Measurements from ENCODE around the gene FAM89A. TPM values are rescaled to one million over a fixed set of nuclear protein-coding genes. Genes with fewer than 3 reads are reported as not detected.
"Not testable (repeated sequence)": the region's sequence is repeated elsewhere in the genome, so short reads cannot be mapped to it uniquely, and the experiment has no call there.

FAM89A gene
- total RNA-seq, 1 donor from 2014 or later: 48.0 TPM

DNA sequence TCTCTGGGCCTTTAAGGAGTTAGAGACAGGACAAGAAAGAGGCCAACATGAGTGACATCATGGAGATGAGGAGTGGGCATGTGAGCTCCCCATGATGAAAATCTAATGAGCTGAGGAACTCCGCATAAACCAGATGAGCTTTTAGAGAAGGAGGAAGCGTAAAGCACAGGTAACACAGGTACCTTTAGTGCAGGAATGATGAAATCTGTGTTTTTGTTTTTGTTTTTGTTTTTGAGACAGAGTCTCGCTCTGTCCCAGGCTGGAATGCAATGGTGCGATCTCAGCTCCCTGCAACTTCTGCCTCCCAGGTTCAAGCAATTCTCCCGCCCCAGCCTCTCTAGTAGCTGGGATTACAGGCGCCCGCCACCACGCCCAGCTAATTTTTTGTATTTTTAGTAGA lies 12.7 kb upstream of the FAM89A start:
- Mint-ChIP-seq H3K9me3 (ENCODE audit: unreplicated experiment) (no peaks in the 10 kb centered on the region), H3K27ac (ENCODE audit: unreplicated experiment) (no peak overlapping the region), H3K4me3 (ENCODE audit: unreplicated experiment) (no peak overlapping the region), H3K27me3 (ENCODE audit: unreplicated experiment) (peaks cover 2% of the 10 kb centered on the region), H3K36me3 (ENCODE audit: low read depth, unreplicated experiment) (peaks cover 4% of the 10 kb centered on the region), H3K4me1 (ENCODE audit: unreplicated experiment) (peaks cover 5% of the 10 kb centered on the region)
- TF ChIP-seq, protein P1, sequence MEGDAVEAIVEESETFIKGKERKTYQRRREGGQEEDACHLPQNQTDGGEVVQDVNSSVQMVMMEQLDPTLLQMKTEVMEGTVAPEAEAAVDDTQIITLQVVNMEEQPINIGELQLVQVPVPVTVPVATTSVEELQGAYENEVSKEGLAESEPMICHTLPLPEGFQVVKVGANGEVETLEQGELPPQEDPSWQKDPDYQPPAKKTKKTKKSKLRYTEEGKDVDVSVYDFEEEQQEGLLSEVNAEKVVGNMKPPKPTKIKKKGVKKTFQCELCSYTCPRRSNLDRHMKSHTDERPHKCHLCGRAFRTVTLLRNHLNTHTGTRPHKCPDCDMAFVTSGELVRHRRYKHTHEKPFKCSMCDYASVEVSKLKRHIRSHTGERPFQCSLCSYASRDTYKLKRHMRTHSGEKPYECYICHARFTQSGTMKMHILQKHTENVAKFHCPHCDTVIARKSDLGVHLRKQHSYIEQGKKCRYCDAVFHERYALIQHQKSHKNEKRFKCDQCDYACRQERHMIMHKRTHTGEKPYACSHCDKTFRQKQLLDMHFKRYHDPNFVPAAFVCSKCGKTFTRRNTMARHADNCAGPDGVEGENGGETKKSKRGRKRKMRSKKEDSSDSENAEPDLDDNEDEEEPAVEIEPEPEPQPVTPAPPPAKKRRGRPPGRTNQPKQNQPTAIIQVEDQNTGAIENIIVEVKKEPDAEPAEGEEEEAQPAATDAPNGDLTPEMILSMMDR (IDR thresholded peaks at IDR 0.05; ENCODE audit: unreplicated experiment): no peak
- no peak for DNase-seq (ENCODE audit: low spot score)

DNA sequence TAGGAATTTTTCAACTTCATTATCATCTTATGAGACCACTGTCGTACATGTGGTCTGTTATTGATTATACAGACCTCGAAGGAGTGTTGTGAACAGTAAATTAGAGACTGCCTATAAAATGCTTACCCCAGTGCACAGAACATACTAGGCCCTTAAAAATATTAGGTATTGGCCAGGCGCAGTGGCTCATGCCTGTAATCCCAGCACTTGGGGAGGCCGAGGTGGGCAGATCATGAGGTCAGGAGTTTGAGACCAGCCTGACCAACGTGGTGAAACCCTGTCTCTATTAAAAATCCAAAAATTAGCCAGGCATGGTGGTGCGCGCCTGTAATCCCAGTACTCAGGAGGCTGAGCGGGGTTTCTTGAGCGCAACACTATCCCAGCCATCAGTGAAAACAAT lies 10.9 kb upstream of the FAM89A start:
- not testable (repeated sequence) for H3K27ac Mint-ChIP-seq (ENCODE audit: unreplicated experiment); H3K4me1 Mint-ChIP-seq (ENCODE audit: unreplicated experiment); H3K9me3 Mint-ChIP-seq (ENCODE audit: unreplicated experiment); DNase-seq (ENCODE audit: low spot score); H3K36me3 Mint-ChIP-seq (ENCODE audit: low read depth, unreplicated experiment); H3K4me3 Mint-ChIP-seq (ENCODE audit: unreplicated experiment); H3K27me3 Mint-ChIP-seq (ENCODE audit: unreplicated experiment)

DNA sequence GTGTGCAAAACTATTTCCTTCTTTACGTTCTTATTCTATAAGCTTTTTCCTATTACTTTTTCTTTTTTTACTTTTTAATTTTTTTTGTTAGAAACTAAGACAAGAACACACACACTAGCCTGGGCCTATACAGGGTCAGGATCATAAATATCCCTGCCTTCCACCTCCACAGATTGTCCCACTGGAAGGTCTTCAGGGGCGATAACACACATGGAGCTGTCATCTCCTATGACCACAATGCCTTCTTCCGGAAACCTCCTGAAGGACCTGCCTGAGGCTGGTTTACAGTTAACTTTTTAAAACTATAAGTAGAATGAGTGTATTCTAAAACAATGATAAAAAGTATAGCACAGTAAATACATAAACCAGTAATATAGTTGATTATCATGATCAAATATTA lies 10.3 kb upstream of the FAM89A start:
- H3K27me3 Mint-ChIP-seq (ENCODE audit: unreplicated experiment): peaks cover 5% of the 10 kb centered on the region

DNA sequence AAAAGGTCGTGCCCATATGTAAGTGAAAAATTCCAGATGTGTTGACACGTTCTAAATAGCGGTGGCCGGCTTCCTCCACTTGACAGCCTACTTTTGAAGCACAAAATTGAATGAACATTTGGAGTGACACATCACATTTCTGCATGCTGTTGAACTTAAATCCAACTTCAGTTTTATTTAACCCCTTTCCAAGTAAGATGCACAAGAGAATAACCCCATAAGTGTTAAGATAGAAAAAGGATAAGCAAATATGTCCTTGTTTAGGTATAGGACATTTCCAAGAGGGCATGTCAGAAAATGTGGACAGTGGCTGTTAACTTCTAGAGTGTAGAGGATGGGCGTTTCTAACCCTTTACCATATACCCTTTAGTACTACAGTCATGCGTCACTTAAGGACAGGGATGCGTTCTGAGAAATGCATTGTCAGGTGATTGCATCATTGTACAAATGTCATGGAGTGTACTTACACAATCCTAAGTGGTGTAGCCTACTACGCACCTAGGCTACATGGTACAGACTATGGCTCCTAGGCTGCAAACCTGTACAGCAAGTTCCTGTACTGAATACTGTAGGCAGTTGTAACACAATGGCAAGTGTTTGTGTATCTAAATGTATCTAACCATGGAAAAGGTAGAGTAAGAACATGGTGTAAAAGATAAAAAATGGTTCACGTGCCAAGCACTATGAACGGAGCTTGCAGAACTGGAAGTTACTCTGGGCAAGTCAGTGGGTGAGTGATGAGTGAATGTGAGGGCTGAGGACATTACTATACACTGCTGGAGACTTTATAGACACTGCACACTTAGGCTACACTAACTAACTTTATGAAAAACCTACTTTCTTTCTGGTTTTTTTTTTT lies 9.3 kb upstream of the FAM89A start:
- no peak for DNase-seq (ENCODE audit: low spot score)
- Mint-ChIP-seq H3K27me3 (ENCODE audit: unreplicated experiment) (peaks cover 5% of the 10 kb centered on the region), H3K4me1 (ENCODE audit: unreplicated experiment) (peaks cover 5% of the 10 kb centered on the region), H3K36me3 (ENCODE audit: low read depth, unreplicated experiment) (no peaks in the 10 kb centered on the region), H3K9me3 (ENCODE audit: unreplicated experiment) (no peaks in the 10 kb centered on the region), H3K4me3 (ENCODE audit: unreplicated experiment) (no peak overlapping the region), H3K27ac (ENCODE audit: unreplicated experiment) (no peak overlapping the region)
- TF ChIP-seq, protein P1 (IDR thresholded peaks at IDR 0.05; ENCODE audit: unreplicated experiment): no peak

More for the DNA sequence above, 10.3 kb upstream of the FAM89A start:
- H3K9me3 Mint-ChIP-seq (ENCODE audit: unreplicated experiment): no peaks in the 10 kb centered on the region
- H3K27ac Mint-ChIP-seq (ENCODE audit: unreplicated experiment): no peak overlapping the region
- H3K4me3 Mint-ChIP-seq (ENCODE audit: unreplicated experiment): no peak overlapping the region
- no peak for DNase-seq (ENCODE audit: low spot score)
- H3K4me1 Mint-ChIP-seq (ENCODE audit: unreplicated experiment): peaks cover 5% of the 10 kb centered on the region
- TF ChIP-seq, protein P1 (IDR thresholded peaks at IDR 0.05; ENCODE audit: unreplicated experiment): no peak
- H3K36me3 Mint-ChIP-seq (ENCODE audit: low read depth, unreplicated experiment): no peaks in the 10 kb centered on the region

DNA sequence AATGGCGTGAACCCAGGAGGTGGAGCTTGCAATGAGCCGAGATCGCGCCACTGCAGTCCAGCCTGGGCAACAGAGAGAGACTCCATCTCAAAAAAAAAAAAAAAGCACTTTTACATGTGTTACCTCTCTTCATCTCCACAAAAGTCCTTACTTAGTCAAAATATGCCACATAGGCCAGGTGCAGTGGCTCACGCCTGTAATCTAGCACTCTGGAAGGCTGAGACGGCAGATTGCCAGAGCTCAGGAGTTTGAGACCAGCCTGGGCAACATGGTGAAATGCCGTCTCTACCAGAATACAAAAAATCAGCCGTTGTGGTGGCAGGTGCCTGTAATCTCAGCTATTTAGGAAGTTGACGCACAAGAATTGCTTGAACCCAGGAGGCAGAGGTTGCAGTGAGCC lies 8.4 kb upstream of the FAM89A start:
- not testable (repeated sequence) for DNase-seq (ENCODE audit: low spot score); H3K27me3 Mint-ChIP-seq (ENCODE audit: unreplicated experiment); H3K27ac Mint-ChIP-seq (ENCODE audit: unreplicated experiment); H3K36me3 Mint-ChIP-seq (ENCODE audit: low read depth, unreplicated experiment); H3K4me3 Mint-ChIP-seq (ENCODE audit: unreplicated experiment); H3K4me1 Mint-ChIP-seq (ENCODE audit: unreplicated experiment); H3K9me3 Mint-ChIP-seq (ENCODE audit: unreplicated experiment)

DNA sequence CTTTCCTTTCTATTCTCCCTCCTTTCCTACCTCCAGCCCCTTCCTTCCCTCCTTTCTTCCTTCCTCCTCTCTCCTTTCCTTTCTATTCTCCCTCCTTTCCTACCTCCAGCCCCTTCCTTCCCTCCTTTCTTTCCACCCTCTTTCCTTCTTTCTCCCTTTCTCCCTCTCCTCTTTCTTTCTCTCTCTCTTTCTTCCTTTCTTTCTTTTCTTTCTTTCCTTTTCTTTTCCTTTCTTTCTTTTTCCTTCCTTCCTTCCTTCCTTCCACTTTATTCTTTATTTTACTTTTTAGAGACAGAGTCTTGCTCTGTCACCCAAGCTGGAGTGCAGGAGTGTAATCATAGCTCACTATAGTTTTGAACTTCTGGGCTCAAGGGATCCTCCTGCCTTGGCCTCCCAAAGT lies 7.5 kb upstream of the FAM89A start:
- H3K9me3 Mint-ChIP-seq (ENCODE audit: unreplicated experiment); DNase-seq (ENCODE audit: low spot score); H3K27me3 Mint-ChIP-seq (ENCODE audit: unreplicated experiment); H3K4me3 Mint-ChIP-seq (ENCODE audit: unreplicated experiment); H3K36me3 Mint-ChIP-seq (ENCODE audit: low read depth, unreplicated experiment); H3K27ac Mint-ChIP-seq (ENCODE audit: unreplicated experiment); H3K4me1 Mint-ChIP-seq (ENCODE audit: unreplicated experiment): not testable (repeated sequence)
